ENCODE data around the gene NCOR2.

The NCOR2 gene

DNA sequence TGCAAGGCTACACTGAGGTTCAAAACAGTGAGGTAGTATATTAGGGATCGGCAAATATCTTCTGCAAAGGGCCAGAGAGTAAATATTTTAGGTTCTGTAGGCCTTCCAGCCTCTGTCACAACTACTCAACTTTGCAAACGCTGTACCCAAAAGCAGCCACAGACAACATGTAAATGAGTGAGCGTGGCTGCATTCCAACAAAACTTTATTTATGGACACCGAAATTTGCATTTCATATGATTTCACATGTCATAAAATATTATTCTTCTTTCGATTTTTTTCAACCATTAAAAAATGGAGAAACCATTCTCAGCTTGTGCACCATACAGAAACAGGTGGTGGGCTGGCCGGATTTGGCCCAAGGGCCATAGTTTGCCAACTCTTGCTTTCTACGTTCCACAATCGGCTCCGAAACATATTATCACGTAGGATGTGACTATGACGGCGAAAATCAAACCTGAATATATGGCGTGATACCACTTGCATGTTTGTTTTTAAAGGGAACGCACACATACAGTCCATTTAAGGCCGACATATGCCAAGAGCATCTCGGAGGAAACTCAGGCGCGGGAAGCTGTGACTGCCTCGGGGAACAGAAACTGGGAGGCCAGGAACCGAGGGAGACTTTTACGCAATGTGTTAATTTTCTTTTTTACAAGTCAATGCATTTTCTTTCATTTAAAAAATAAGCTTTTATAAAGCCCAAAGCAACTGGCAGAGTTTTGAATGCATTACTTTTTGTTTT, 7.1 kb downstream of the NCOR2 start:
- DNase-seq (ENCODE audit: low read depth in 2 of 2), result no peak

- DNase-seq (ENCODE audit: low read depth in 2 of 2), result no peak
These were observed 8.0 kb downstream of the NCOR2 start for GRCh38 chr12:124559182-124560017.

DNA sequence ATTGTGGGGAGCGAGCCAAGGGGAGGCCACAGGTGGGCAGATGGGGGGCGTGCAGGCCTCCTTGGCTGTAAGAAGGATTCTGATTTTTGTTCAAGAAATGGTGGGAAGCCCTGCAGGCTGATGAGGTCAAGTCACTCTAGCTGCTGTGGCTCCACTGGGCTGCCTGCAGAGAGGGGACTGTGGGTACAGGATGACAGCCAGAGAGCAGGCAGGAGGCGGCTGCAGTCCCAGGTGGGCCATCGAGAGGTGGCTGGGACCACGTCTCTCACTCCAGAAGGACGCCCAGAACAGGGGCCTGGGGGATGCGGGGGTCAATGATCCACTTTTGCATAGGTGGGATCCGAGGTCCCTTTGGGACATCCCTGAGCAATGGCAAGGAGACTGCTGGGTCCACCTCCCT, 9.1 kb downstream of the NCOR2 start:
- no peak for DNase-seq (ENCODE audit: low read depth in 2 of 2)

DNA sequence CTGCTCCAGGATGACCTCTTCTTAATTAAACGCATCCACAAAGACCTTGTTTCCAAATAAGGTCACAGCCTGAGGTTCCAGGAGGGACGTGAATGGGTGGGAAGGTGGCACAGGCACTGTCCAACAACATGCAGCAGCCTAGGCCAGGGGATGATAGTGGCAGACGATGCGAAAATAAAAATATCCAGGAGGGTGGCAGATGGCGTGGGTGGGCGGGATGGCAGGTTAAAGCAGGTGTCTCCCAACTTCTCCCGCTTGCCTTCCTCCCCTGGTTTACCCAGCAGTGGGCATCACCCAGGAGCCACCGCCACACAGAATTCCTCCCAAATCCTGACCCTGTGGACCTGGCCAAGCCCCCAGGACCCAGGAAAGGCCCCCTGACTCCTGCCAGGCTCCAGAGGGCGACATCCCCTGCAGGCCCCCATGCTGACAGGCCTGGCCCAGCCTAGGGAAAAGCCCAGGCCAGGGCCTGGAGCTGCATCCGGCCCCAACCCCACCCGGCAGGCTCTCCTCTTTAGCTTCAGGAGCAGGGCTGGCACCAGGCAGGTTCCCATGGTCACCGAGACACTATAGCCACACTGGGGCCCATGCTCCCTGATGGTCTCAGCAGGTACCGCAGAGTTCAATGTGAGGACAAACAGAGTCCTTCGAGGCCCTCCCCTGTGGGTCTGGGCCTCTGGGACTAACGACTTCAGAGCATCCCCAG, 9.7 kb downstream of the NCOR2 start:
- DNase-seq (ENCODE audit: low read depth in 2 of 2), result no peak

DNA sequence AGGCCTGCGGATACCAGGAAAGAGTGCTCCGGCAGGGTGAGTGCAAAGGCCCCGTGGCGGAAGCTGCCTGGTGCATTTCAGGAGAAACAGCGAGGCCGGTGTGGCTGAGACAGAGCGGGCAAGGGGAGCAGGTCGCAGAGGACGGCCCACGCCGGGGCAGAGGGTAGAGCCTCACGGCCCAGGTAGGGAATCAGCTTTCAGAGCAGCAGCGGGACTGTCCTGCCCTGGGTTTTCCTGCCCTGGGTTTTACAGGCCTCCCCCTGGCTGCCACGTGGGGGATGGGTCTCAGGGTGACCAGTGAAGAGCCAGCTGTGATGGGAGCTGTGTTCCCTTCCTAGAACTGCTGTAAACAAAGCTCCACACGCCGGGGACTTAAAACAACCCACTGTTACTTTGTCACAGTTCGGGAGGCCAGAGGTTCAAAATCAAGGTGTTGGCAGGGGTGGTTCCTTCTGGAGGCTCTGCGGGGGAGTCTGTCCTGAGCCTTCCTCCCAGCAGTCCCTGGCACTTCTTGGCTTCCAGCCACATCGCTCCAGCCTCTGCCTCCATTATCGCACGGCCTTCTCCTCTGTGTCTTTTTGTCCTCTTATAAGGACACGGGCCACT, 10.4 kb downstream of the NCOR2 start:
- DNase-seq (ENCODE audit: low read depth in 2 of 2), result no peak

DNA sequence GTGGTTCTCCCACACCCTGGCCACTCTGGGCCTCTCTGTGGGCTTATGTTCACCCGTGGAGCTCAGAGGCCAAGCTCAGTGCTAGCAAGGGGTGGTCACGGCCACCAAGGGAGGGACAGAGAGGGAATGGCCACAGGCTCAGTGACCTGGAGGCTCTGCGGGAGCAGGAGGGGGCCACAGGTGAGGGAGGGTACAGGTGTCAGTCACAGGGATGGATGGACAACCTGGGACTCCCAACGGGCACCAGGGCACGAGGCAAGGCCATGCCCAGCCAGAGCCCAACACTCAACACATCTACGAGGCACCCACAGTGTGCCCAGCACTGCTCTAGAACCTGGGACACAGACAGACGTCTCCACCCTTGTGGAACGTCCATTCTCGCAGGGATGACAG, 11.3 kb downstream of the NCOR2 start:
- DNase-seq (ENCODE audit: low read depth in 2 of 2), result no peak

DNA sequence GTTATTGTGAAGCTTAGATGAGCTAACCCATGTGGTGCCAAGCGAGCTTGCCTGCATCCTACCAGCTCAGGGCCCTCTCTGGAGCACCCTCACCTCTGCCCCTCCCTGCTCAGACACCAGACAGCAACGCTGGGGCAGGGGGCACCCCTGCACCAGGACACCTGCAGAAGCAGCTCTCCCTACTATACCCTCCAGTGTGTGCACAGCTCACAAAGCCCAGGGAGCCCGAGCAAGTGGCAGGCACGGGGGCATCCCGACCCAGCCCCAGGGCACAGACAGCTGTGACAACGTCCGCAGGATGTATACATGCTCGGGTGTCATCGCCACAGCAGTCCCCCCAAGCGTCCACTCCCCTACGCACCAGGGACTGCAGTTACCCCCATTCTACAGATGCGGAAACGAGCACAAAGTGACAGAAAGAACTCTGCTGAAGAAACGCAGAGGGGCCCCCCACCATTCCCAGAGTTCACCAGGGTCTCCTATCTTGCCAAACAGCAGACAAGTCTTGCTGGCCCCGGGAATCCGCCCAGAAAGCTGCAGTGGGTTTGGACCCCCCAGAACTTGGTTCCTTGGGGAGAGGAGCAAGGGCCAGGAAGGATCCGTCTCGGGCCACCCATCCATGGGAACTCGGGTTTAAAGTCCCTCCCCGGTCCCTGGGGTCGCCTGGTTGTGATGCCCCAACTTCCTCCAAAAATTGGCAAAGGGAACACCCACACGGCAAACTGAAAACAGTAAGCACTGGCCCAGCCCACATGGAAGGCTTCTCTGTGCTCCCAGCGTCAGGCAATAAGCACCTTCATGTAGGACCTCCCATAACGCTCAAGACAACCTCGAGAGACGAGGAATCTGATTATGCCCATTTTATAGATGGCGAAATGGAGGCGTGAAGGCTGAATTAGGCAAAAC, 12.0 kb downstream of the NCOR2 start:
- DNase-seq (ENCODE audit: low read depth in 2 of 2), result no peak

- no peak for DNase-seq (ENCODE audit: low read depth in 2 of 2)
These were observed 12.9 kb downstream of the NCOR2 start for GRCh38 chr12:124554429-124555029.

DNA sequence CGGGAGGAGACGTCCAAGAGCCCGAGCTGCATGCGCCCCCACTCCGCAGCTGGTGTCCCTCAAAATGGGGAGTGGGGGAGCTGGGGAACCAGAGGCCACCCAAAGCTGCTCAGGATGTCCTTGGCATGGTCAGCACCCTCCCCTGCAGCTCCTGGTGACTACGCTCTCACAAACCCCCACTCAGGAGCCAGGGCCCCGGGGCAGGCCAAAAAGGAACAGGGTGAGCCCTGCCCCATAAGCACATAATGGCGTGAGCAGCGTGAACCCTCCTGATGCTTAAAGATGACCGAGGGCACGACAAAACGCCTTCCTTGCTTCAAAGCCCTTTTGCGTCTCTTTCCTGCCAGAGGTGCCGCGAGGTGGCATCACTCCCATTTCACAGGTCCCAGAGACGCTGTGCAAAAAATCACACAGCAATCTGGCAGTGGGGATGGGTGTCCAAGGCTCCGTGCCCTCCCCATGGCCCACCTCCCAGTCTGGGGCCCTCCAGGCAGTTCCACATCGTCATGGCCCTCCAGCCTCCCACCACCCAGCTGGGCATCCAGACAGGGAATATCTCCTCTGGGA, 13.5 kb downstream of the NCOR2 start:
- no peak for DNase-seq (ENCODE audit: low read depth in 2 of 2)

GRCh38 chr12:124551268-124552144, 15.9 kb downstream of the NCOR2 start:
- DNase-seq (ENCODE audit: low read depth in 2 of 2), result no peak

- DNase-seq (ENCODE audit: low read depth in 2 of 2), result no peak
These were observed 17.0 kb downstream of the NCOR2 start for GRCh38 chr12:124550123-124551089.

DNA sequence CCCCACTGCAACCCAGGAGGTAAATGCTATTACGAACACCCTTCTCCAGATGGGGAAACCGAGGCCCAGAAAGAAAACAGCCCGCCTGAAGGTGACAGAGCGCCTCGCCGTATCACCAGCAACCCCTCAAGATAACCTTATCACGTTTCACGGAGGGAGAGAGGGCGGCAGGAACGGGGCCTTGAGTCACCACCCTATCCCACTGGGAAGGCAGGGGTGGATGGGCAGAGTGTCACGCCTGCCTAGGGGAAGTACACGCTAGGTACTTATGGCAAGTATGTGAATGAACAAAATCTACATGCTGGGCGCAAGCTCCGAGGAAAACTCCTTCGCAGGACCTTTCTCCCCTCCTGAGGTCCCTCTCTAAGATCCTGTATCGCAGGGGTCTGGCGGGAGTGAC, 17.8 kb downstream of the NCOR2 start:
- no peak for DNase-seq (ENCODE audit: low read depth in 2 of 2)

GRCh38 chr12:124548854-124549378, 18.5 kb downstream of the NCOR2 start:
- DNase-seq (ENCODE audit: low read depth in 2 of 2), result no peak

DNA sequence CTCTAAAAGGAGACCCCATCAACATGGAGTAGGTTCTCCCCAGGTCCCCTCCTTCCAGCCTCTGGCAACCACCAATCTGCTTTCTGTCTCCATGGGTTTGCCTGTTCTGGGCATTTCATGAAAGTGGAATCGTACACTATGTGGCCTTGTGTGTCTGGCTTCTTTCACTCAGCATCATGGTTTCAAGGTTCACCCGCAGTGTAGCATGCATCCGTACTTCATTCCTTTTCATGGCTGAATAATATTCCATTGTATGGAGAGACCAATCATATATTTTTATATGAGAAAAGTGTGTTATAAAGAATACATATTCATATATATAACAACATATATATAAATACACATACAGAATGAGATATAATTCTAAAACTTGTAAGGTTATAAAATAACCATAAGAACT, 19.8 kb downstream of the NCOR2 start:
- no peak for DNase-seq (ENCODE audit: low read depth in 2 of 2)

DNA sequence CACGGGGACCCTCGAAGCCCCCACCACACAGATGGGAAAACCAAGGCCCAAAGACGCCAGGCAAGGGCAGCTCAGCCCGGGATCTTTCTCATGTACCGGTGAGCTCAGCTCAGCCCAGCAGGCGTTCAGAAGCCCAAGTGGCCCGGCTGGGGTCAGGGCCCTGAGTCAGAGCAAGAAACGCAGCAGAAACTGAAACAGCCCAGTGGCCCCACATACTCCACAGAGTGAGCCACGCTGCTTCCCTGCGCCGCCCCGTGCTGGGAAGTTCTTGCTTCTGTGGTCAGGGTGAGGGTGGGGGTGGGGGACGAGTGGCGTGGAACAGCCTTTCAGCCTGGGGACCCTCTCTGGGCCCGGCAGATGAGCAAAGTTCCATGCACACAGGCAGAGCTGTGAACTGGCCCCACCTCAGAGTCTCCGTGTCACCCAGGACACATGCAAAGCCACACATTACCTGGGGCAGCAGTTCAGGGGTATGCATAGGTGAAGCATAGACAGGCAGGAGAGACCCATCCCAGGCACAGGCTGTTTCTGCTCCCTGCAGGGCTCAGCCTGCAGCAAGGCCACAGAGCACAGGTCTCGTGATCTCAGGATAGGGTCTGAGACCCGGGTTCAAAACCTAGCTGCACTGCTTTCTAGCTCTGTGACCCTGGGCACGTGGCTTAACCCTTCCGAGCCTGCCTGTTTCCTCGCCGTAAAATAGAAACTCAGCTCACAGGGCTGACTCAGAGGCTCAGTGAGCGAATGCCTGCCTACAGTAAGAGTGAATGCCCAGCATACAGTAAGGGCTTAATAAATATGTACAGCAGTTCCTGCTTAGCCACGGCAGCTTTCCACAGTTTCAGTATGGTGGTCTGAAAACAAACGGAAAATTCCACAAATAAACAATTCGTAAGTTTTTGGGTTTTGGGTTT, 21.6 kb downstream of the NCOR2 start:
- peak in 1 of 2 donors; percentile 11 for DNase-seq (ENCODE audit: low read depth in 2 of 2)

- no peak for DNase-seq (ENCODE audit: low read depth in 2 of 2)
These were observed 22.4 kb downstream of the NCOR2 start for GRCh38 chr12:124544983-124545382.
